SK-N-SH treated with all-trans-retinoic acid at 6 μM for 48 hours (cell line): ENCODE data around the gene NR1D2.

Source experiments
- ATAC-seq: fragments of 200-7000 bp; cut with Tn5 transposase; 3 replicates; pipeline ENCODE4 v1.9.1; 2020; ENCODE audit warnings: mild to moderate bottlenecking, moderate library complexity
- ARNTL ChIP-seq: fragments of 450-650 bp; formaldehyde crosslinking; IDR thresholded peaks from 2 replicates; pipeline ENCODE4 v1.5.0; 2020; ENCODE audit warnings: low read depth, mild to moderate bottlenecking, moderate library complexity, borderline replicate concordance
- CREB5 ChIP-seq: fragments of 250-450 bp; sonication (Bioruptor Pico); IDR thresholded peaks from 2 replicates; pipeline ENCODE4 v1.5.1; 2020; ENCODE audit warnings: low read depth, mild to moderate bottlenecking, moderate library complexity
- CSDC2 ChIP-seq: fragments of 250-450 bp; sonication (Bioruptor Pico); IDR thresholded peaks from 2 replicates; pipeline ENCODE4 v1.5.0; 2020; ENCODE audit warnings: mild to moderate bottlenecking, moderate library complexity
- ESRRG ChIP-seq: fragments of 250-450 bp; sonication (Bioruptor Pico); IDR thresholded peaks from 2 replicates; pipeline ENCODE4 v1.6.1; 2021; ENCODE audit warnings: mild to moderate bottlenecking
- GLIS3 ChIP-seq: fragments of 250-450 bp; sonication (Bioruptor Pico); IDR thresholded peaks from 2 replicates; pipeline ENCODE4 v1.5.0; 2020; ENCODE audit warnings: mild to moderate bottlenecking, moderate library complexity
- ISL1 ChIP-seq: fragments of 250-450 bp; sonication (Bioruptor Pico); IDR thresholded peaks from 2 replicates; pipeline ENCODE4 v2.1.2; 2022; ENCODE audit warnings: mild to moderate bottlenecking, moderate library complexity
- OSR1 ChIP-seq: fragments of 250-450 bp; sonication (Bioruptor Pico); IDR thresholded peaks from 2 replicates; pipeline ENCODE4 v1.8.0; 2022; ENCODE audit warnings: moderate library complexity, mild to moderate bottlenecking, inconsistent platforms
- PATZ1 ChIP-seq: fragments of 250-450 bp; sonication (Bioruptor Pico); IDR thresholded peaks from 2 replicates; pipeline ENCODE4 v1.8.0; 2020; ENCODE audit warnings: mild to moderate bottlenecking, moderate library complexity, borderline replicate concordance
- POU6F1 ChIP-seq: fragments of 250-450 bp; sonication (Bioruptor Pico); IDR thresholded peaks from 2 replicates; pipeline ENCODE4 v1.8.0; 2021; ENCODE audit warnings: low read depth, mild to moderate bottlenecking, moderate library complexity, borderline replicate concordance
- RARB ChIP-seq: fragments of 250-450 bp; sonication (Bioruptor Pico); IDR thresholded peaks from 2 replicates; pipeline ENCODE4 v1.8.0; 2021; ENCODE audit warnings: mild to moderate bottlenecking, moderate library complexity
- SNAI2 ChIP-seq: fragments of 250-450 bp; sonication (Bioruptor Pico); IDR thresholded peaks from 2 replicates; pipeline ENCODE4 v1.5.0; 2020; ENCODE audit warnings: mild to moderate bottlenecking, moderate library complexity
- TCF4 ChIP-seq: fragments of 250-450 bp; sonication (Bioruptor Pico); IDR thresholded peaks from 2 replicates; pipeline ENCODE4 v1.8.0; 2021; ENCODE audit warnings: mild to moderate bottlenecking, moderate library complexity, borderline replicate concordance
- TOX ChIP-seq: fragments of 250-450 bp; sonication (Bioruptor Pico); IDR thresholded peaks from 2 replicates; pipeline ENCODE4 v1.8.0; 2021; ENCODE audit warnings: mild to moderate bottlenecking, moderate library complexity, borderline replicate concordance
- TSHZ2 ChIP-seq: fragments of 250-450 bp; sonication (Bioruptor Pico); IDR thresholded peaks from 2 replicates; pipeline ENCODE4 v1.5.0; 2020; ENCODE audit warnings: mild to moderate bottlenecking, moderate library complexity
- ZC3H10 ChIP-seq: fragments of 250-450 bp; sonication (Bioruptor Pico); IDR thresholded peaks from 2 replicates; pipeline ENCODE4 v1.5.1; 2021; ENCODE audit warnings: mild to moderate bottlenecking, moderate library complexity
- ZFP30 ChIP-seq: fragments of 450-650 bp; formaldehyde crosslinking; IDR thresholded peaks from 2 replicates; pipeline ENCODE4 v1.5.0; 2022; ENCODE audit warnings: mild to moderate bottlenecking, moderate library complexity
- ZNF8 ChIP-seq: fragments of 450-650 bp; formaldehyde crosslinking; IDR thresholded peaks from 2 replicates; pipeline ENCODE4 v1.5.0; 2020; ENCODE audit warnings: mild to moderate bottlenecking, moderate library complexity

NR1D2 gene

GRCh38 chr3:23960649-23961048 is 15.6 kb downstream of the NR1D2 start:
- no peak for TF ChIP-seq CREB5 (CRISPR knock-in tag)
- TF ChIP-seq ARNTL (CRISPR knock-in tag), result no peak
- TF ChIP-seq ZC3H10 (CRISPR knock-in tag), result no peak
- no peak for TF ChIP-seq TCF4
- no peak for TF ChIP-seq CSDC2
- no peak for TF ChIP-seq GLIS3
- TF ChIP-seq ISL1 (CRISPR knock-in tag), result no peak
- no peak for TF ChIP-seq POU6F1 (CRISPR knock-in tag)
- TF ChIP-seq RARB (CRISPR knock-in tag), result no peak
- TF ChIP-seq PATZ1 (CRISPR knock-in tag), result no peak
- no peak for TF ChIP-seq ZNF8 (CRISPR knock-in tag)
- no peak for TF ChIP-seq ZFP30 (CRISPR knock-in tag)
- TF ChIP-seq, all 23 proteins: peak for 0
- ATAC-seq, result no peak

- no peak for ATAC-seq
- TF ChIP-seq ISL1 (CRISPR knock-in tag), result peak; percentile 20; the same call in 1 of the 2 replicates
- no peak for TF ChIP-seq CREB5 (CRISPR knock-in tag)
Measured at GRCh38 chr3:23961066-23961465, 16.0 kb downstream of the NR1D2 start.

GRCh38 chr3:23961913-23962312 is 16.8 kb downstream of the NR1D2 start:
- ATAC-seq, result no peak
- no peak for TF ChIP-seq TCF4
- no peak for TF ChIP-seq ESRRG
- TF ChIP-seq ZFP30 (CRISPR knock-in tag), result no peak
- no peak for TF ChIP-seq RARB (CRISPR knock-in tag)
- TF ChIP-seq TSHZ2, result no peak
- no peak for TF ChIP-seq SNAI2 (CRISPR knock-in tag)

GRCh38 chr3:23964537-23965235 is 19.6 kb downstream of the NR1D2 start:
- TF ChIP-seq TOX (CRISPR knock-in tag) (no peak), OSR1 (CRISPR knock-in tag) (no peak), TSHZ2 (no peak), CSDC2 (no peak), ESRRG (no peak)
- TF ChIP-seq, all 23 proteins: peak for 0
- ATAC-seq, result no peak
